Islet of Langerhans (tissue), 1 donor: Measurements from ENCODE around the gene PMM1.

Experiments
- FAIRE-seq: peaks from one replicate; lab custom pipeline; 2011; peaks lifted over from hg19 to GRCh38; lab: Jason Lieb, UNC

Gene PMM1

DNA sequence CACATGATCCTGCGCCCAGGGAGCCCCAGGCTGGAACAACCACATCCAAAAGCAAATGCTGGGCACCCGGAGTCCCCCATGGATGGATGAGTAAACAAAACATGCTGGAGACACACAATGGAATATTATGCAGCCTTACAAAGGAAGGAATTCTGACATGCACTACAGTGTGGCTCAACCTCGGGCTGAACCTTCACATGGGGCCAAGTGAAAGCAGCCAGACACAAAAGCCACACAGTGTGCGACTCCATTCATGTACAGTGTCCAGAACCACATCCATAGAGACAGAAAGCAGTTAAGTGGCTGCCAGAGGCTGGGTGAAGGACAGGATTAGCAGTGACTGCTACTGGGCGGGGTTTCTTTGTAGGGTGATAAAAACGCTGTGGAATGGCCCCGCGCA, 55.4 kb downstream of the PMM1 start:
- FAIRE-seq: no peak

GRCh38 chr22:41532908-41533825, 56.5 kb downstream of the PMM1 start:
- FAIRE-seq: no peak

DNA sequence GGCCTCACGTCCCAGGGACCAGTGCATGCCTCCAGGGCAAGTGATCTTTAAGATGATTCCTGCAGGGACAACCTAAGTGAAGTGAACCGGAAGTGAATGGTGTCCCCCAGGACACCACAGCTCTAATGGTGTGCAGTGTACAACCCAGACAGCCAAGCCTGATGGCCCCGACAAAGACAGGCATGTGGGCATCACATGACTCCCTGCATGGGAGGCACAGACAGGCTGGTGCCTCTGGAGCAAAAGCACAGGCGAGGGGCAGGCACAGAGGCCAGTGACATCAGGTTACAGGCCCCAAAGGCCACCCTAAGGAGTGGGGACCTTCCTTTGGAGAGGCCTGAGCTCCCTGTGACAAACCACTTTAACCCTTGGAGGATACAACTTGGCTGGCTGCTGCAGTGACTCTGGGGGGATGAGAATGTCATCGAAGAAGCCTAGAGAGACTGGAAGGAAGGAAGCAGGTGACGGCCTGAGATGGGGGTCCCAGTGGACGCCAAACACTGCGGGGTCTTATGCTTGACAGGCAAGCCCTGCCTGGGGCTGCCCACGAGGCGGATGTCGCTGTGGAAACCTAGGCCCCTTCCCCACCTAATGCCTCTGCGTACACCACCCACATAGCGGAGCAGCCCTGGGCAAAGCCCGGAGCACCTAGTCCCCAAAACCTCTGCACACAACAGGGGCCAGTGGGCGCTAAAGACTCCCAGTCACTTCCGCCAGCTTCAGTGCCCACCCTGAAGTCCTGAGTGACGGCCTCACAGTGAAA, 57.7 kb downstream of the PMM1 start:
- FAIRE-seq: no peak

GRCh38 chr22:41530890-41531714, 58.5 kb downstream of the PMM1 start:
- no peak for FAIRE-seq

GRCh38 chr22:41528938-41529561, 60.6 kb downstream of the PMM1 start:
- no peak for FAIRE-seq

DNA sequence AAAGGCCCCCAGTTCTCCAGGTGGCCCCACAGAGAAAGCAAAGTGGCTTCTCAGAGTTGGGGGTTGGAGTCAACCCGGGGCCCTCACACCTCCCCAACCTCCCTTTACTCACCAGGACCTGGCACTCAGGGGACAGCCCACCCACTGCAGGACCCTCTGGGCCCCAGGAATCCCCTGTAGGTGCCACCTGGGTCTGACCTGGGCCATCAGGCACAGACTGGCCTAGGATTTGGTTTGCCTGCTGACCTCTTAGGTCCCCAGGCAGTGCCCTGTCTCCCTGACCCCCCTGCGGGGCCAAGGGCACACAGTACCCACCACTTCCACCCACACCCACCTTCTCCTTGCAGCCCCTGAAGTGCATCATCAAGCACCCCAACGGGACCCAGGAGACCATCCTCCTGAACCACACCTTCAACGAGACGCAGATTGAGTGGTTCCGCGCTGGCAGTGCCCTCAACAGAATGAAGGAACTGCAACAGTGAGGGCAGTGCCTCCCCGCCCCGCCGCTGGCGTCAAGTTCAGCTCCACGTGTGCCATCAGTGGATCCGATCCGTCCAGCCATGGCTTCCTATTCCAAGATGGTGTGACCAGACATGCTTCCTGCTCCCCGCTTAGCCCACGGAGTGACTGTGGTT, 61.4 kb downstream of the PMM1 start:
- no peak for FAIRE-seq
